NCI-H2227 treated with DMSO at 0.1 percent for 48 hours (cell line): ENCODE measurements around the gene LAG3.

Experiments
- DNase-seq: peaks from one replicate; lab custom pipeline; 2025; lab: John Stamatoyannopoulos, UW

LAG3 gene

DNA sequence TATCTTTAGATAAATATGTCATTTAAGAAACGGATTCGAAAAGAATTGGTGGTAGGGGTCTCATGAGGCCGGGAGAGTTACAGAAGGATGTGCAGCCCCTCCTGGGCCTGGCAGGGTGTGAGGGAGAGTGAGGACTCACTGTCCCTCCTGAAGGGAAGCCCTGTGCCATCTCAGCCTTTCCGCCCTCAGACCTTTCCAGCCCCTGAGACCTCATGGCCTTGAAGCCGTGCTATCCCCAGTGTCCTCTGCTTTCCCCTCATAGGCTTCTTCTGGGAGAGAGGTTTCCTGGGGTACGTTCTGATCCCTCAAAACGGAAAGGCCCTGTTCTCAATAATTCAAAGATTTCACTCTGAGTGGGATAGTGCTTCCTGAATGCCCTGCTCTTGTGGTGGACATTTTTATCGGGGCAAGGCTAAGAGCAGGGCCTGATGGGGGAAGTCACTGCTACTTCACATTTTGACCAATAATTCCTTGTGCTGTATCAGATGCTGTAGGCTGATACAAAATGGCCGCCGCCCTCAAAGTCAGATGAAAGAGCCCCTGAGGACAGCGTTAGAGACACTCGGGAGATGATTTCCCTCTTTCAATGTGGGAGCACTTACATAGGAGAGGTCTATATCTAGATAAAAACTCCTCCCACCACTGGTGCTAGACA is 18.3 kb downstream of the LAG3 start:
- no peak for DNase-seq

- no peak for DNase-seq
Observed at GRCh38 chr12:6791931-6792520, 19.7 kb downstream of the LAG3 start.

- peak; percentile 19 for DNase-seq
Observed at GRCh38 chr12:6792522-6793201, 20.3 kb downstream of the LAG3 start.

GRCh38 chr12:6795088-6795487 is 22.8 kb downstream of the LAG3 start:
- no peak for DNase-seq

DNA sequence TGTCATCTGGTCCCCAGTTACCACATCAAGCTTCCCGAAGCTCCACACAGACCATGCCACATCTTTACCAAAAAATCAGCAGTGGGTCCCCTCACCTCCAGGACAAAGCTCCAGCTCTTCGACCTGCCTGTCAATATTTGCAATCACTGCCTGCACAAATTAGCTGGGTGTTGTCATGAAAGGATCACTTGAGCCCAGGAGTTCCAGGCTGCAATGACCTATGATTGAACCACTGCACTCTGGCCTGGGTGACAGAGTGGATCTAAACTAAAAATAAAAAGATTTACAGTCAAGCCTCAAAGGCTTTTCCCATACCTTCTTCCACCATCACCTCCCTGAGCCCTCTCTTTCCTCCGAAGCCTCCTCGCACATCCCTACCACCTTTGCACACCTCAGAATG is 24.3 kb downstream of the LAG3 start:
- no peak for DNase-seq

GRCh38 chr12:6799147-6799546 is 26.8 kb downstream of the LAG3 start:
- DNase-seq = no peak

DNA sequence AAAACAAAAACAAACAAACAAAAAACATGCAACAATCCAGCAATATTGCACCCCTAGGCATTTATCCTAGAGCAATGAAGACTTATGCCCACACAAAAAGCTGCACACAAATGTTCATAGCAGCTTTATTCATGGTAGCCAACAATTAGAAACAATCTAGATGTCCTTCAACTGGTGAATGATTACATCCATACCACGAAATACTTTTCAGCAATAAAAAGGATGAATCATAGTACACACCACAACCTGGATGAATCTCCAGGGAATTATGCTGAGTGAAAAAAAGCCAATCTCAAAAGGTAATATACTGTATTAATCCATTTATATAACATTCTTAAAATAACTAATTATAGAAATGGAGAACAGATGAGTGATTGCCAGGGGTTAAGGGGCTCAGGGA is 34.9 kb downstream of the LAG3 start:
- no peak for DNase-seq

DNA sequence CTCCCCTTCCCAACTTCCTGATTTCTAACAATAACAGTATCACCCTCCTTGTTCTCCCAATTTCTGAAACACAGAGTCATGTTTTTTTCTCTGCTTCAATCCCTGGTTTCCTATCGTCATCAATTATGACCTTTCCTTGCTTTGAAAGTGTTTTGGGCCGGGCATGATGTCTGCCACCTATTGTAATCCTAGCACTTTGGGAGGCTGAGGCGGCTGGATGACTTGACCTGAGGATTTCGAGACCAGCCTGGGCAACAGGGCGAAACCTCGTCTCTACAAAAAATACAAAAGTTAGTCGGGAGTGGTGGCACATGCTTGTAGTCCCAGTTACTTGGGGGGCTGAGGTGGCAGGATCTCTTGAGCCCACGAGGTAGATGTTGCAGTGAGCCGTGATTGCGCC is 36.7 kb downstream of the LAG3 start:
- no peak for DNase-seq

- no peak for DNase-seq
Observed at GRCh38 chr12:6810758-6811157, 38.4 kb downstream of the LAG3 start.

- no peak for DNase-seq
Observed at GRCh38 chr12:6813363-6813762, 41.0 kb downstream of the LAG3 start.

DNA sequence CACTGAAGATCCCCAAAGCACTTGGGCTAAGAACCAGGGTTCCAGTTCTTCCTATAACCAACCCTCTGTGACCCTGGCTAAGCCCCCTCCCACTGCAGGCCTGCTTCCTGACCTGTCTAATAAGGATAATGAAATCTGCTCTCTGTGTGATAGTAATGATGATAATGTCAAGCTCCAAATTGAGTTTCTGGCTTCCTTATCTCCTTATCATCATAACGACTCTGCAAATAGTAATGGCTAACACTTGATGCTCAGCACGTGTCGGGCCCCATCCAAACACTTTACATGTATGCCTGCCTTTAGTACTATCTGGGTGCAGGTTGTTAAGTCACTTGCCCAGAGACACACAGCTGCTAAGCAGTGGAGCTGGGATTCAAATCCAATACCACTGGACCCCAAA is 44.3 kb downstream of the LAG3 start:
- no peak for DNase-seq

DNA sequence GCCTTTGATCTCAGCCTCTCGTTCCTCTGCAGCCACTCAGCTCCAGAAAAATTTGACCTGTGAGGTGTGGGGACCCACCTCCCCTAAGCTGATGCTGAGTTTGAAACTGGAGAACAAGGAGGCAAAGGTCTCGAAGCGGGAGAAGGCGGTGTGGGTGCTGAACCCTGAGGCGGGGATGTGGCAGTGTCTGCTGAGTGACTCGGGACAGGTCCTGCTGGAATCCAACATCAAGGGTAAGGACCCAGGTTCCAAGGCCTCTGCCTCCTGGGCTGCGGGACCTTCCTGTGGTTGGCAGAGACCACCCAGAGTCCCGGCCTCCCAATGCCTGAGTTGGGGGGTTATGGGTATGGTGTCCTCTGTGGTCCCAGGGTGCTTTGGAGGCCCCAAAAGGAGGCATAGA is 44.8 kb downstream of the LAG3 start:
- DNase-seq = no peak

GRCh38 chr12:6817662-6818157 is 45.4 kb downstream of the LAG3 start:
- DNase-seq = no peak

- no peak for DNase-seq
Observed at GRCh38 chr12:6818222-6818621, 45.9 kb downstream of the LAG3 start.

DNA sequence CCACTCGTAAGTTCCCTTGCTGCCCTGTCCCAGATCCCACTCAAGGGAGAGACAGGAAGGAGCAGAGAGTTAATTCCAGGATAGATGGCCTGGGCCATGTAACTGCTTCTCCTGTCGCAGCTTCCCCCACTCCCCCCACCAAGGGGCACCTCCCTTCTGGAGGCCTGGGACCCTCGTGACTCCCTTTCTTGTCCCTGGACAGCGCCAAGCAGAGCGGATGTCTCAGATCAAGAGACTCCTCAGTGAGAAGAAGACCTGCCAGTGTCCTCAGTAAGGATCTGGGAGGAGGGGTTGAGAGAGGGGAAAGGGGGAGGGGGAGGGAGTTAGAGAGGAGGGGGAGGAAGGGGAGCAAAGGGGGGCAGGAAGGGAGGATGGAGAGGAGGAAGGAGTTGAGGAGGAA is 46.3 kb downstream of the LAG3 start:
- no peak for DNase-seq

DNA sequence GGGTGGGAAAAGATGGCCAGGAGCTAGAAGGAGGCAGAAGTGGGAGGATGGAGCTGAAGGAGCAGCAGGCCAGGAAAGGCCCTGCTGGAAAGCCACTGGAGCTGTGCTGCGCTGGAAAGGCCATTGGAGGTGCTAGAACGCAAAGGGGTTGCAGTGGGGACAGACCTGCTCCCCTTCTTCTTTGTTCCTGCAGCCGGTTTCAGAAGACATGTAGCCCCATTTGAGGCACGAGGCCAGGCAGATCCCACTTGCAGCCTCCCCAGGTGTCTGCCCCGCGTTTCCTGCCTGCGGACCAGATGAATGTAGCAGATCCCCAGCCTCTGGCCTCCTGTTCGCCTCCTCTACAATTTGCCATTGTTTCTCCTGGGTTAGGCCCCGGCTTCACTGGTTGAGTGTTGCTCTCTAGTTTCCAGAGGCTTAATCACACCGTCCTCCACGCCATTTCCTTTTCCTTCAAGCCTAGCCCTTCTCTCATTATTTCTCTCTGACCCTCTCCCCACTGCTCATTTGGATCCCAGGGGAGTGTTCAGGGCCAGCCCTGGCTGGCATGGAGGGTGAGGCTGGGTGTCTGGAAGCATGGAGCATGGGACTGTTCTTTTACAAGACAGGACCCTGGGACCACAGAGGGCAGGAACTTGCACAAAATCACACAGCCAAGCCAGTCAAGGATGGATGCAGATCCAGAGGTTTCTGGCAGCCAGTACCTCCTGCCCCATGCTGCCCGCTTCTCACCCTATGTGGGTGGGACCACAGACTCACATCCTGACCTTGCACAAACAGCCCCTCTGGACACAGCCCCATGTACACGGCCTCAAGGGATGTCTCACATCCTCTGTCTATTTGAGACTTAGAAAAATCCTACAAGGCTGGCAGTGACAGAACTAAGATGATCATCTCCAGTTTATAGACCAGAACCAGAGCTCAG is 47.0 kb downstream of the LAG3 start:
- DNase-seq = no peak

DNA sequence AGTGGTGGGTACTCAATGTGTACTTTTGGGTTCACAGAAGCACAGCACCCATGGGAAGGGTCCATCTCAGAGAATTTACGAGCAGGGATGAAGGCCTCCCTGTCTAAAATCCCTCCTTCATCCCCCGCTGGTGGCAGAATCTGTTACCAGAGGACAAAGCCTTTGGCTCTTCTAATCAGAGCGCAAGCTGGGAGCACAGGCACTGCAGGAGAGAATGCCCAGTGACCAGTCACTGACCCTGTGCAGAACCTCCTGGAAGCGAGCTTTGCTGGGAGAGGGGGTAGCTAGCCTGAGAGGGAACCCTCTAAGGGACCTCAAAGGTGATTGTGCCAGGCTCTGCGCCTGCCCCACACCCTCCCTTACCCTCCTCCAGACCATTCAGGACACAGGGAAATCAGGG is 47.8 kb downstream of the LAG3 start:
- no peak for DNase-seq

DNA sequence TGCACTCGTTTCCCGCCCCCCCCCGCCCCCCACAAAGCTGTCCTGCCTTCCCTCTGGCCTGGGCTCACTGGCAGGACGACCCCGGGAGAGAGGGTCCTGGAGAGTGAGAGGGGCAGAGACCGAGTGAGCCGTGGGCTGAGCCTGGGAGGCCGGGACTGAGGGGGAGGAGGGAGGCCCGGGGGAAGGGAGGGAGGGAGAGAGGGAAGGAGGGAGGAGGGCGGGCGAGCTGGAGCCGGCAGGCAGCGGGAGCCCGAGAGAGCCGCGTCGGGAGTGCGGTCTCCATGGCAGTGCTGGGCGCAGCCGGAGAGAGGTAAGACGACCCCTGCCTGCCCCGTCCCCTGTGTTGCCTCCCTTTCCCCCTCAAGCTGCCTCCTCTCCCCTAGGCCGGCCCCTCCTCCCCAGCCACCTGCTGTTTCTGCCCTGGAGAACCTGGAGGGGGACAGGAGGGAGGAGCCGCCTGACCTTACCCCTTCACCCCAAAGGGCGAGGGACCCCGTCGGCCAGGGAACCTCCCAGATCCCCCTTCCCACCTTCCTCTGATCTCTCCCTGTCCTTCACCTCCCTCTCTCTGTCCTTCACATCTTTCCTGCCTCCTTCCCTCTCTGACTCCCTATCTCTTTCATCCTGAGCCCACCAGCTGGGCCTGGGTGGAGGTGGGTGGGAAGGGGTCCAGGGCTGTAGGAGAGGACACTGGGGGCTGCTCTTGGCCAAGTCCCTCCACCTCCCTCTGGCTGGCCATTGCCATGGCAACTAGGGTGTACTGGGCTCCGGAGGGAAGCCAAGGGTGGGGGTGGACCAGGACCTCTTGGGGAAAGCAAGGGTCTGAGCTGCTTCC is 49.5 kb downstream of the LAG3 start, which contains the start of gene GPR162:
Gene GPR162, plus strand, starts transcription at position 231 of the 835 bp plus-strand sequence. CDS start 2,078 bp downstream, outside the sequence.
- DNase-seq = no peak

DNA sequence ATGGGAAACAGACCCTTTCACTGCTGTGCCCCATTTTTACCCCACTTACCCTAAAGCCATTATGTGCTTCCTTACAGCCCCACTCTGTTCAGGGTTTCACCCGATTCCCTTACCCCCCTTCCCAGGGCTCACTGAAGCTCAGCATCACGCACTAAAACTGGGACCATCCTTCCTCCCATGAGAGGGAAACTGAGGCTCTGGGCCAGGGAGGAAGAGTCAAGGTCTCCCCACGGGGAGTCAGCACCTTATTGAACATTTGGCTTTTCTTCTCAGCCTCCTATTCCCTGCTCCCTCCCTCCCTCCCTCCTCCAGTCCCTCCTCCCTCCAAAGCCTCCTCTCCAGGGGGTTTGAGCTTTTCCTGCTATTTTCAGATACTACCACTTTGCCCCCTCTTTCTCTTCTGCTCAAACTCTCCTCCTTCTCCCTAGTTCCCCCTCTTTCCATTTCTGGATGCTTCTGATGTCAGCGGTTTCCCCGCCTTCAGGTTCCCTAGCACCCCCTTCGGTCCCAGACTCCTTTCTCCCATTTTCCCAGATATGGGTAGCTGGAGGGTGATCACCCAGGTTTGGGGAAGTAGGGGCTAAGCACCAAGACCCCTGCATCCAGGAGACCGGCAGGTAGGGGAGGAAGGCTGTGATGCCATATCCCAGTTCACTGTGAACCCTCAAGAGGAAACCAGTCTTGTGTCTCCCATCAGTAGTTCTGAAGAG is 50.3 kb downstream of the LAG3 start:
- DNase-seq = no peak
